GM18526 (cell line): ENCODE results near the gene MUSK.

Experiments used
- POLR2A ChIP-seq: IDR thresholded peaks from 3 replicates; pipeline ENCODE4 v1.6.1; 2011; ENCODE audit not compliant: insufficient read length; ENCODE audit errors: extremely low read depth

Gene MUSK

DNA sequence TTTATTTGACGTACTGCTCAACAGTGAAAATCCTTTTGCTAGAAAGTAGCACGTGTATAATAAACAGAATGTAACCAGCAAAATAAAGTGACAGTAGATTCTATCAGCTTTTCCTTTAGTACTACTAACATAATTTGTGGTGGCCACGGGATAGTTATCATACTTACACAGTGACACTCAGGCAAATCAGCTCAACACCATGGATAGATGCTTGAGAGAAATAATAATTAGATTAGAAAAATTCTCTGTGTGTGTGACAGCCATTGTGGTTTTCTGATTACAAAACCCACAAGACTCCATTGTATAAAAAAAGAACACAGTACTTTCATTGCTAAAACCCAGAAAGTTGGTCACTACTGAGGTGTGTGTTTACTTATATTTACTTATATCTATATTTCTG lies 101.1 kb downstream of the MUSK start:
- no peak for TF ChIP-seq POLR2A

DNA sequence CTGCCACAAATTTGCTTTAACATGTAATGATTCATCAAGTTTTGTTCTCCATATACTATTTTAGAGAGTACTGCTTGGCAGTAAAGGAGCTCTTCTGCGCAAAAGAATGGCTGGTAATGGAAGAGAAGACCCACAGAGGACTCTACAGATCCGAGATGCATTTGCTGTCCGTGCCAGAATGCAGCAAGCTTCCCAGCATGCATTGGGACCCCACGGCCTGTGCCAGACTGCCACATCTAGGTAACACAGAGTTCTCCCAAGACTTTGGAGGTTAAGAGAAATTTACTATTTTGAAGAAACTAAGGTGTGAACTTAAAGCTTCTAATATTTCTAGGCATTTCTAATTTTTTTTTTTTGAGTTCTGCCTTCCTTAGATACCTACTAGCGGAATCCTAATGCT lies 107.1 kb downstream of the MUSK start:
- no peak for TF ChIP-seq POLR2A

- TF ChIP-seq POLR2A, result no peak
Measured at GRCh38 chr9:110776221-110776620, 107.6 kb downstream of the MUSK start.

DNA sequence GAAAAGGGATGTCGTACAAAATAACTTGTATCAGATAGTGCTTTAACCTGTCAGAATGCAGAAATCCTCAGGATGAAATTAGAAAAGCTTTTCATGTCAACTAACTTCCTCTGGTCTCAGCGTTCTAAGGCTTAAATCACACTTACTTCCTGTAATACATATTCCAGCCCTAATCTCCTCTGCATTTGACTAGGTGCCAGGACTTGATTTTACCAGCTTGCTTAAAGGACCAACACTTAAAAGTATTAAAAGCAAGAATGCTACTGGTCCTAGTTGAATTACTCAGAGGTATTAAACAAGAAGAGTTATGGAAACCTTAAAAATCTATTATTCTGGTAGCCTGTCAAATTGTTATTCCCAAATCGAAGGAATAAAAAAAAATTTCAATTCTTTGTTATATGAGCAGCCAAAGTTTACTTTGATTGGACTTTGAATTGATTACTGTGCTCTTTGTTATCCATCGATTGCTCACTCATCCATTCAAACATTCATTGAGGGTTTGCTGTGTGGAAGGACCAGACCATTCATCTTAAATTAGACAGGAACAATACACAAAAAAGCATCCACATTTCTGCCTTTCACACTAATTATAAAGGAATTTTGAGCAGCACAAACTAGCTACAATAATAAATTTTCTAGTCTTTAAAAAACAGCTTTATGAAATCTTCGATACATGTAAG lies 108.7 kb downstream of the MUSK start:
- TF ChIP-seq POLR2A, result no peak

GRCh38 chr9:110777876-110778215 lies 109.3 kb downstream of the MUSK start:
- no peak for TF ChIP-seq POLR2A

GRCh38 chr9:110782701-110783100 lies 114.1 kb downstream of the MUSK start:
- TF ChIP-seq POLR2A, result no peak

- TF ChIP-seq POLR2A, result no peak
Measured at GRCh38 chr9:110784309-110784708, 115.7 kb downstream of the MUSK start.

GRCh38 chr9:110785166-110785565 lies 116.6 kb downstream of the MUSK start:
- TF ChIP-seq POLR2A, result no peak

DNA sequence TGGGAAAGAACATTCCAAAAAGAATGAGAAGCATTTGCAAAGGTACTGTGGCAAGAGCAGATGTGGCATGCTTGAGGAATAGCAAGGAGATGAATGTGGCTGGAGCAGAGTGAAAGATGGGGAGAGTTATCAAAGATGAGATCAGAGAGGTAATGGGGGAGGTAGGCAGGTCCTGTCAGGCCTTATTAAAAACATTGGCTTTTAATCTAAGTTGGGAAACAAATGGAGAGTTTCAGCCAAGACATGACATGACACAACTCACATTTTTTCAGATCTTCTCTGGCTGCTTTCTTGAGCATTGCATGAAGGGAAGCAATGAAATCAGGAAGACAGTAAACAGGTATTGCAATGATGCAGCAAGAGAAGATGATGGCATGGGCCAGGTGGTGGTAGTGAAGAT lies 120.3 kb downstream of the MUSK start:
- TF ChIP-seq POLR2A, result no peak

GRCh38 chr9:110797611-110798010 lies 129.0 kb downstream of the MUSK start:
- TF ChIP-seq POLR2A, result no peak

DNA sequence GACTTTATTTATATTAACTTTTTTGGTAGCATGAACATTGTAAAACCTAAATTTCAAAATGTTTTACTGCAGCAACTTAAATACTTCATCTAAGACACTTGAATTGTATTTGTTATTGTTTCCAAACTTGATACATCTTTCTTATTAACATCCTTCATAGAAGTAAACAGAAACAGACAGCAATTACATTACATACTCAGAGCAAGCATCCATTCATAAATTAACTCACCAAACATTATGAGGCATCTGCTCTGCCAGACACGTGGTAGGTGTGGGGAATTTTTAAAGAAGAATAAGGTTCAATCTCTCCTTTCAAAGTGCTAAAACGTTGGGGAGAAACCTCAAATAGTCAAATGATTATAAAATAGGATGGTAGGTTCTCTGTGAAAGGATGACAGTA lies 130.8 kb downstream of the MUSK start:
- no peak for TF ChIP-seq POLR2A

DNA sequence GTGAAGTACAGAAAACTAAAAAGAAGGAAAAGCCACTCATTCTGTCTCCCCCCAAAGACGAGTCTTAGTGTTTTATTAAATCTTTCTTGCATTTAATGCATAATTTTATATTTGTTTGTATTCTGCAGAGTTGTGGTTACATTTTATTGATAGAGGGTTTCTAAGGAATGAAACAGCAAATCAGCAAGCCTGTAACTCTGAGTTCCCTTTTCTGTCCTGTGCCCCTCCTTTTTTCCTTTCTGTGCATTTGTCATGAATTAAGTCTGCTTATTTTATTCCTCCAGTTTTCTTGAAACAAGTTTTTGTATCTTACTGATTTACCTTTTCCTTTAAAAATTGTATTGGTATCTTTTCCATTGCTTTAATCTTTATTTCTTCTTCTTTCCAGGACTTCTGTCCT lies 132.8 kb downstream of the MUSK start:
- TF ChIP-seq POLR2A, result no peak

DNA sequence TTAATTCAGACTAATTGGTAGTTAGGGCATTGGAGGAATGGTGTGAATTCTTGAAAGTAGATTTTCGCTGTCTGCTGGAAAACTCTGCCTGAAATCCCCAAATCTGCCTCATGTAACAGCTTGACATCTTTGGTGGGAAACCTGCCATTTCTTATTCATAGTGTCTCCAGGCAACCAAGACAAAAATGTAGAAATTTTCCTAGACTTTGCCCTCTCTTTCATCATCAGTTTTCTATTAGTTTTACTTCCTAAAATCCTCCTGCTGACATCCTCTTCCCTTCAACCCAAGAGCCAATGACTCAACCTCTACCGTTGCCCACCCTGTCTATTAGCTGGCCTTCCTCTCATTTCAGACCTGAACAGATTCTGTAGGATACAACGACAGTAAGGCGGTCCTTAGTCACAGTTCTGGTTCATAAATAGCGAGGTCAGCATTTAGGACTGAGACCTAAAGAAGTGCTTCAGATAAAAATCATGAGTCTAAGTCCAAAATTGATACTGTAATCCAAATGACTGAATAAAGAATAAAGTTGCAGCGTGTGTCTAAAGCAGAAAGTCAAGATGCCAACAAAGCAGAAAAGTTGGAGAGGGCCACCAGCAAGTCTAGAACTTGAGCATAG lies 133.9 kb downstream of the MUSK start:
- TF ChIP-seq POLR2A, result no peak

GRCh38 chr9:110807956-110808598 lies 139.5 kb downstream of the MUSK start:
- TF ChIP-seq POLR2A, result no peak

DNA sequence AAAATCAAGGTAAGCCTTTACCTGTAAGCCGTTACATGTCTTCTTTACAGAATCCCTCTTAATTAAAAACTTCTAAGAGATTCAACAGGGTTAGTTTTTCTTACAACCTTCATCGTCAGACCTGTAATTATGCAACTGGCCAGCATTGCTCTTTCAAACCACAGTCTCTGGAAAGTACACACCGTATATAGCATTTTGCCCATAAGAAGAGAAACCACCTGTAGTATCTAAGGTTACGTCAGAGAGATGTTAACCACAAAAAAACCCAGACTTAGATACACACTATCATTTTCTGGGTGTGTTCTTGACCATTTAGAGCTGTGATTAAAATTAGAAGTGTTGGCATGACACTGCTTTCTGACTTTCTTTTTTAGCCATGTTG lies 140.0 kb downstream of the MUSK start:
- TF ChIP-seq POLR2A, result no peak

DNA sequence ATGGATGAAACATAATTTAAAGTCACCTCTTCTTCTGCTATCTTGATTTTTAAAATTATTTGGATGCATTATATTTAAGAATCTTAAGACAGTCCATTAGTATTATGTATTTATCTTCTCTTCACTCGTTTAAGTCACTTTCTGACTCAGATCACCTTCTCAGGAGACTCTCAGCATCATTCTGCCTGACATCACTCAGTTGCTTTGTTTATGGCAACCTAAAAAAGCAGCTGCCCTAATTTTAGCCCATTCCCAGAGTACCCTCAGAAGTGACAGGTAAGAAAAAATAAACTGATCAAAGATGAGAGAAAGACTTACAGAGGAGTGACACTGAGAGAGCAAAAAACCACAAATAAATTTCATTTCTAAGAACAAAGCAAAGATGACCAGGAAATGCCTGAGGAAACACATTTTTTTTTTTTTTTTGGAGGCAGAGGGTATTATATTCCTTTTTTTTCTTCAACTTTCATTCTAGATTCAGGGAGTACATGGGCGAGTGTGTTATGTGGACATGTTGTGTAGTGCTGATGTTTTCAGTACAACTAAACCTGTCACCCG lies 140.5 kb downstream of the MUSK start:
- TF ChIP-seq POLR2A, result no peak
